Esophagus muscularis mucosa (tissue), 4 donors: Measurements from ENCODE around the gene ZNF117. TPM values are rescaled to one million over a fixed set of nuclear protein-coding genes. Genes with fewer than 3 reads are reported as not detected.
"Not testable (repeated sequence)": the region's sequence is repeated elsewhere in the genome, so short reads cannot be mapped to it uniquely, and the experiment has no call there.

ENCODE experiments used
- DNase-seq: peaks from one replicate; pipeline ENCODE4 v3.0.0-alpha.2; 2017; ENCODE audit errors: extremely low spot score
- H3K27ac ChIP-seq, 4 donors: fragments of 200-600 bp; sonication (generic); replicated peaks in 1 of 4; 1 replicate in 3 of 4; 2 replicates in 1 of 4; pipeline ENCODE4 v1.5.1; 2016 to 2019; ENCODE audit warnings: mild to moderate bottlenecking in 1 of 4
- H3K27me3 ChIP-seq, 4 donors: fragments of 200-600 bp; sonication (generic); one replicate each; pipeline versions ENCODE4 v1.5.1 to v1.6.0; 2016 to 2019
- H3K36me3 ChIP-seq, 4 donors: fragments of 200-600 bp; sonication (generic); one replicate each; pipeline ENCODE4 v1.5.1; 2016 to 2019
- H3K4me1 ChIP-seq, 4 donors: fragments of 200-600 bp; sonication (generic); one replicate each; pipeline ENCODE4 v1.5.1; 2016 to 2019
- H3K4me3 ChIP-seq, 4 donors: fragments of 200-600 bp; sonication (generic); 1 replicate in 2 of 4; 2 replicates in 2 of 4; pipeline ENCODE4 v1.5.1; 2016 to 2019; ENCODE audit warnings: mild to moderate bottlenecking in 4 of 4, moderate library complexity in 1 of 4
- H3K9me3 ChIP-seq, 4 donors: fragments of 200-600 bp; sonication (generic); 1 replicate in 3 of 4; 2 replicates in 1 of 4; pipeline ENCODE4 v1.5.1; 2016 to 2019
- EP300 ChIP-seq: sonication (generic); formaldehyde crosslinking; IDR thresholded peaks from one replicate; pipeline ENCODE4 v1.6.1; 2017; ENCODE audit warnings: antibody characterized with exemption
- POLR2A ChIP-seq: fragments of 450-650 bp; IDR thresholded peaks from one replicate; pipeline ENCODE4 v1.6.1; 2017; ENCODE audit warnings: antibody characterized with exemption, moderate library complexity, mild to moderate bottlenecking, low read depth
- POLR2AphosphoS5 ChIP-seq, 2 donors: sonication (generic); formaldehyde crosslinking; IDR thresholded peaks; one replicate each; pipeline ENCODE4 v1.6.1; 2017; ENCODE audit warnings: antibody characterized with exemption in 2 of 2
- whole genome bisulfite sequencing: methylation state at CpG from one replicate; pipeline ENCODE4 v1.1.5; 2018; 5-methylcytosine and 5-hydroxymethylcytosine counted together
- intact Hi-C: fragments of 100-400 bp; cut with DNase I; formaldehyde crosslinking; loops from one replicate; pipeline ENCODE4 v1.15.1; 2023
- total RNA-seq, 4 donors: library from RNA; depleted of rRNA; stranded (reverse); fragments of >200 nt; gene quantifications; one replicate each; pipeline versions ENCODE4 v1.1.0 to v1.2.1, GENCODE V29; 2016
- TF ChIP-seq, protein P1 (sequence below), 3 experiments: fragments of 200-600 bp in 2 of 3; fragments of 450-650 bp in 1 of 3; sonication (generic) in 2 of 3; IDR thresholded peaks; one replicate each; pipeline ENCODE4 v1.5.1; 2017 to 2019; ENCODE audit warnings: antibody characterized with exemption in 3 of 3, mild to moderate bottlenecking in 2 of 3, moderate library complexity in 1 of 3

The ZNF117 gene
- total RNA-seq, 4 donors from 2014 or later, result 2.9 to 8.7 (median 4.1) TPM

DNA sequence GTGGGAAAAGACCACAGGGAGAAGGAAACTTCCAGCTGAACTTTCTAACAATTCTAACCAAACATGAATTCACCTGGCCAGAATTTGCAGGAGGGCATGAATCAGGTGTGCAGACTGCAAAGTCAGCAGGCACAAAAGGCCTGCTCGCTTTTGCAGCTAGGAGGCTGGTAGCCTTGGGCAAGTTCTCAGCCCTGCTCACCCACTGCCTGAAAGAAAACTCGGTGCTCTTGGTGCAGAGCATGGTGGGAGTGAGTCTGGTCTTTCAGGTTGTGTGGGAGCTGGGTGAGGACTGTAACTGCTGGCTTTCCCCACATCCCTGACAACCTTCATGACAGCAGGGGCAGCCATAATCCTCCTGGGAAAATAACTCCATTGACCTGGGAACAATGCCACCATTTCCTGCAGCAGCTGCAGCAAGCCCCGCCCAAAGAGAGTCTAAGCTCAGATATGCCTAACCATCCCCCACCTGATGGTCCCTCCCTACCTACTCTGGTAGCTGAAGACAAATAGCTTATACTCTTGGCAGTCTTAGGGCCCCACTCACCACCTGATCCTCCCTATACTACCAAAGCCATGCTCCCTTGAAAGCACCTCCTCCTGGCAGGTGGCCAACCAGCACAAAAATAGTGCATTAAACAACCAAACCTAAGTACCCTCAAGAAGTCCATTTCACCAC lies 31.6 kb downstream of the ZNF117 start:
- intact Hi-C loops, result loop anchor here (10.0 kb wide), 1 partner anchor 346 kb away; no protein-coding TSS in a partner anchor

DNA sequence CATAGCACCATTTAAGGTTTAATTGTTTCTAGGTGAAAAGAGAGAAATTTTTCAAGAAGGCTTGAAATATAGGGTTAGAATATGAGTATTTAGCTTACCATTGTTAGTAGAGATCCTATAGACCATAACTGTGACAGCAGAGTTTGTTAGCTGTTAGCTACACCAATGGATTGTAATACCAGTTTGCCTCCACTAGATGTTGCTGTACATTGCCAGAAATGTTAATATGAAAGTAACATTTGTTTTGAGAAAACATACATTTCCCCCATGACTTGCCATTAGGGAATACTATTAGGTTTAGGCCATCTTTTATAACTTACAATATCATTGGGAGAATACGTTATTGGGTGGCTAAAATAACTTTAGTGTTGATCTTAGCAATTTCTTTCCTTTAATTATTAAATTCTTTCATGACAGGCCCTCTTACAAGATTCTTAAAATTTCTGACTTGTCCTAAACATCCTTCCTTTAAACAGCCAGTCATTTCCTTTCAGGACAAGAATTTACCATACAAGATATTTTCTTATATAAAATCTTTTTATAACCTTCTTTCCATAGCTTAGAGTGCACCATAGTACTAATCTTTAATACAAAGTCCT lies 39.5 kb downstream of the ZNF117 start:
- Histone ChIP-seq H3K4me3 (no peak overlapping the region), H3K4me1 (peaks cover 9 to 14% (median 12%) of the 10 kb centered on the region in 4 donors), H3K27me3 (peaks cover 0 to 24% (median 17%) of the 10 kb centered on the region in 4 donors), H3K9me3 (no peaks in the 10 kb centered on the region), H3K36me3 (no peaks in the 10 kb centered on the region), H3K27ac (no peak overlapping the region)
- WGBS, result 3% methylated on average over 1 of the region's 1 CpG
- DNase-seq, result no peak
- intact Hi-C loops, result loop anchor here (10.0 kb wide), 1 partner anchor 353 kb away; no protein-coding TSS in a partner anchor
- peak in 1 of 2 donors; percentile 7 for TF ChIP-seq POLR2AphosphoS5 (IDR thresholded peaks at IDR 0.05)
- TF ChIP-seq POLR2A, result no peak
- TF ChIP-seq, protein P1, sequence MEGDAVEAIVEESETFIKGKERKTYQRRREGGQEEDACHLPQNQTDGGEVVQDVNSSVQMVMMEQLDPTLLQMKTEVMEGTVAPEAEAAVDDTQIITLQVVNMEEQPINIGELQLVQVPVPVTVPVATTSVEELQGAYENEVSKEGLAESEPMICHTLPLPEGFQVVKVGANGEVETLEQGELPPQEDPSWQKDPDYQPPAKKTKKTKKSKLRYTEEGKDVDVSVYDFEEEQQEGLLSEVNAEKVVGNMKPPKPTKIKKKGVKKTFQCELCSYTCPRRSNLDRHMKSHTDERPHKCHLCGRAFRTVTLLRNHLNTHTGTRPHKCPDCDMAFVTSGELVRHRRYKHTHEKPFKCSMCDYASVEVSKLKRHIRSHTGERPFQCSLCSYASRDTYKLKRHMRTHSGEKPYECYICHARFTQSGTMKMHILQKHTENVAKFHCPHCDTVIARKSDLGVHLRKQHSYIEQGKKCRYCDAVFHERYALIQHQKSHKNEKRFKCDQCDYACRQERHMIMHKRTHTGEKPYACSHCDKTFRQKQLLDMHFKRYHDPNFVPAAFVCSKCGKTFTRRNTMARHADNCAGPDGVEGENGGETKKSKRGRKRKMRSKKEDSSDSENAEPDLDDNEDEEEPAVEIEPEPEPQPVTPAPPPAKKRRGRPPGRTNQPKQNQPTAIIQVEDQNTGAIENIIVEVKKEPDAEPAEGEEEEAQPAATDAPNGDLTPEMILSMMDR (IDR thresholded peaks at IDR 0.05), result peak; percentile 81 to 88 (median 83)

More for the DNA sequence above, 31.6 kb downstream of the ZNF117 start:
- Histone ChIP-seq H3K27ac (no peak overlapping the region), H3K27me3 (no peaks in the 10 kb centered on the region), H3K9me3 (no peaks in the 10 kb centered on the region), H3K4me3 (no peak overlapping the region), H3K4me1 (no peaks in the 10 kb centered on the region), H3K36me3 (no peaks in the 10 kb centered on the region)
- TF ChIP-seq, protein P1 (IDR thresholded peaks at IDR 0.05), result no peak
- no peak for TF ChIP-seq EP300
- TF ChIP-seq POLR2A, result no peak
- TF ChIP-seq POLR2AphosphoS5 (IDR thresholded peaks at IDR 0.05), result no peak
- 87% methylated on average over 3 of the region's 3 CpGs for WGBS
- DNase-seq, result no peak

DNA sequence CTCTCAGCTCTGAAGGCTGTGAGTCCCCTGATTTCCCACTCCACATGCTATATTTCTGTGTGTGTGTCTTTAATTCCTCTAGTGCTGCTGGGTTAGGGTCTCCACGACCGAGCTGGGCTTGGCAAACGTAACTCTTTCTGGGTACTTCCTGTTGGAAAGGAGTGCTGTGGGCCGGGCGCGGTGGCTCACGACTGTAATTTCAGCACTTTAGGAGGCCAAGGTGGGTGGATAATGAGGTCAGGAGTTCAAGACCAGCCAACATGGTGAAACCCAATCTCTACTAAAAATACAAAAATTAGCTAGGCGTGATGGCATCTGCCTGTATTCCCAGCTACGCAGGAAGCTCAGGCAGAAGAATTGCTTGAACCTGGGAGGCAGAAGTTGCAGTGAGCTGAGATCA lies 40.2 kb downstream of the ZNF117 start:
- not testable (repeated sequence) for DNase-seq, H3K36me3 ChIP-seq, H3K4me3 ChIP-seq, H3K27ac ChIP-seq, H3K9me3 ChIP-seq
- H3K4me1 ChIP-seq, result peaks cover 9 to 14% (median 12%) of the 10 kb centered on the region in 4 donors
- intact Hi-C loops, result loop anchor here (10.0 kb wide), 1 partner anchor 354 kb away; no protein-coding TSS in a partner anchor
- 48% methylated on average over 9 of the region's 9 CpGs for WGBS
- H3K27me3 ChIP-seq, result peaks cover 0 to 31% (median 17%) of the 10 kb centered on the region in 4 donors

DNA sequence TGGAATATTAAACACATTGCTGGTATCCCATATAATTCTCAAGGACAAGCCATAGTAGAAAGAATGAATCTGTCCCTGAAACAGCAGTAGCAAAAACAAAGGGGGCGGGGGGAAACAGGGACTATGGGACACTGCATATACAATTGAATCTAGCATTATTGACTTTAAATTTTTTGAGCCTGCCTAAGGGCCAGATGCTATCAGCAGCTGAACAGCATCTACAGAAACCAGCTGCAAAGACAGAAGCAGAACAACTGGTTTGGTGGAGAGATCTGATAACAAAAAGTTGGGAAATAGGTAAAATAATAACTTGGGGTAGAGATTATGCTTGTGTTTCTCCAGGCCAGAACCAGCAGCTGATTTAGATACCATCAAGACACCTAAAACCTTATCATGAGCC lies 42.1 kb downstream of the ZNF117 start:
- H3K27ac ChIP-seq, DNase-seq, H3K4me3 ChIP-seq, intact Hi-C loops, H3K9me3 ChIP-seq, H3K36me3 ChIP-seq: not testable (repeated sequence)
- H3K4me1 ChIP-seq, result peaks cover 9 to 14% (median 12%) of the 10 kb centered on the region in 4 donors
- peaks cover 0 to 36% (median 17%) of the 10 kb centered on the region in 4 donors for H3K27me3 ChIP-seq
- WGBS, result 93% methylated on average over 1 of the region's 1 CpG

DNA sequence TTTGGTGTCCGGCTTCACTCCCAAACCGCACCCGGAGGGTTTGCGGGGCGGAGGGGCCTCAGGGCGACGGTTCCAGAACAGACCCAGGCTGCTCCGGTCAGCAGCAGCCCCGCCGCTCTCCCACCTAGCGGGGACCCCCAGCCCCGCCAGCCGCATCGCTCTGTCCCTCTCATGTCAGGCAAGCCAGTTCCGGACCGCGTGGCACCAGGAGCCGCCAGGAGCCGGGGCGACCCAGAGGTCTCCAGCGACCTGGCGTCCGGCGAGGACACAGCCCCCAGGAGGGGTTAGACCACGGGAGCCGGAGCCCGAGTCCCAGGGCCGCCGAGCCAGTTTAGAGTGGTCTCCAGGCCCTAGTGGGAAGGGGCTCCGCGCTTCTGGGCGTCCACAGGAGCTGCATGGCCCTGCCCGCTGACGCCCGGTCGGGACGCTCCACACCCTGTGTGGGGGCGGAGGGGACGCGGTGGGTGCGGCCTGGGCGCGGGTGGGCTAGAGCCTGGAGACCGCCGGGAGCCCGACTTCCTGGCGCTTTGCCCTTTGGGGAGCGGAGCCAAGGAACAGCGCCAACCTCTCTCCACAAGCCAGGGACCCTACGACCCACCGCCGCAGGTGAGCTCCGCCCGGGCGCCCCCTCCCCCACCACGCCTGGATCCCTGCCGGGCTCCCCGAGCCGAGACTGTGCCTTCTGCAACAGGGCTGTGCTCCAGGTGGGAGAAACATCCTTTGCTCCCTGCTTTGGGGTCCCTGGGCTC lies 43.4 kb downstream of the ZNF117 start:
- H3K9me3 ChIP-seq, result no peaks in the 10 kb centered on the region
- peak overlapping the region; percentile 47 to 56 (median 48) for H3K4me3 ChIP-seq
- TF ChIP-seq, protein P1 (IDR thresholded peaks at IDR 0.05), result no peak
- TF ChIP-seq POLR2A (no peak), POLR2AphosphoS5 (IDR thresholded peaks at IDR 0.05) (no peak), EP300 (no peak)
- peaks cover 0 to 40% (median 17%) of the 10 kb centered on the region in 4 donors for H3K27me3 ChIP-seq
- no peak overlapping the region for H3K27ac ChIP-seq
- 0% methylated on average over 16 of the region's 59 CpGs for WGBS
- no peak for DNase-seq
- peaks cover 9 to 14% (median 12%) of the 10 kb centered on the region in 4 donors for H3K4me1 ChIP-seq
- no peaks in the 10 kb centered on the region for H3K36me3 ChIP-seq
- intact Hi-C loops, result no loop called here
